Vagina (tissue), 2 donors: ENCODE measurements around the gene CNTN5. TPM values are rescaled to one million over a fixed set of nuclear protein-coding genes. Genes with fewer than 3 reads are reported as not detected.

ENCODE experiments used
- DNase-seq, 2 donors: peaks; one replicate each; pipeline ENCODE4 v3.0.0-alpha.2; 2017; ENCODE audit errors: extremely low spot score in 2 of 2
- H3K27ac ChIP-seq: fragments of 200-600 bp; sonication (generic); one replicate; pipeline ENCODE4 v1.5.1; 2019
- H3K27me3 ChIP-seq: fragments of 200-600 bp; sonication (generic); one replicate; pipeline ENCODE4 v1.5.1; 2019
- H3K36me3 ChIP-seq, 2 donors: fragments of 200-600 bp; sonication (generic); one replicate each; pipeline ENCODE4 v1.5.1; 2017 to 2019
- H3K4me1 ChIP-seq: fragments of 200-600 bp; sonication (generic); one replicate; pipeline ENCODE4 v1.5.1; 2019
- H3K4me3 ChIP-seq, 2 donors: fragments of 200-600 bp; sonication (generic); 1 replicate in 1 of 2; 2 replicates in 1 of 2; pipeline ENCODE4 v1.5.1; 2016 to 2019
- H3K9me3 ChIP-seq: fragments of 200-600 bp; sonication (generic); one replicate; pipeline ENCODE4 v1.5.1; 2019
- POLR2A ChIP-seq, 2 donors: fragments of 450-650 bp; IDR thresholded peaks; one replicate each; pipeline ENCODE4 v1.6.1; 2017; ENCODE audit warnings: antibody characterized with exemption in 2 of 2, mild to moderate bottlenecking in 2 of 2, moderate library complexity in 2 of 2
- POLR2AphosphoS5 ChIP-seq, 2 donors: sonication (generic); formaldehyde crosslinking; IDR thresholded peaks; one replicate each; pipeline ENCODE4 v1.9.0; 2017; ENCODE audit warnings: antibody characterized with exemption in 2 of 2, mild to moderate bottlenecking in 2 of 2, low read depth in 1 of 2; ENCODE audit not compliant: insufficient read depth in 1 of 2
- intact Hi-C: fragments of 100-400 bp; cut with DNase I; formaldehyde crosslinking; loops from one replicate; pipeline ENCODE4 v1.15.1; 2023
- total RNA-seq: library from RNA; depleted of rRNA; stranded (reverse); fragments of >200 nt; gene quantifications from one replicate; pipeline ENCODE4 v1.2.3, GENCODE V29; 2016
- TF ChIP-seq, protein P1 (sequence below), 3 experiments: fragments of 450-650 bp in 2 of 3; fragments of 200-600 bp in 1 of 3; sonication (generic) in 1 of 3; IDR thresholded peaks; one replicate each; pipeline ENCODE4 v1.5.1; 2017 to 2019; ENCODE audit warnings: antibody characterized with exemption in 3 of 3, mild to moderate bottlenecking in 2 of 3, moderate library complexity in 2 of 3

CNTN5 gene
- total RNA-seq, 1 donor from 2014 or later = 0.25 TPM

DNA sequence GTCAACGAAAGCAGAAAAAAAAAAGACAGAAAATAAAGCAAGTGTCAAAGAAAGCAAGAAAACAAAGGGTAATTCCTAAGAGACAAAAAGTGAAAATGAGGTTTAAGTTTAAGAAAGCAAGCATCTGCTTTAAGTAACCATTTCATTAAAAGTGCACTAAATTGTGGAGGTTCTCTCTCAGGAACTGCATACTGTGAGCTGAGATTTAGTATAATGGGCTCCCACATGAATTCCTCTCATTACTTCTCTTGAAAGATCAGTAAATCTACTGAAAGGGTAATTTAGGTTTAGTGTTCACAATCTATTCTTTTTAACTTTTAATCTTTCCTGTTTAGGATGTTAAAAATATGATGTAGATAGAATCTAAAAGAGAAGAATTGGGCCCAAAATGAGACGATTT is 1201.0 kb downstream of the CNTN5 start:
- H3K4me1 ChIP-seq = no peaks in the 10 kb centered on the region
- H3K36me3 ChIP-seq = no peaks in the 10 kb centered on the region
- no peak overlapping the region for H3K4me3 ChIP-seq
- H3K27ac ChIP-seq = no peak overlapping the region
- intact Hi-C loops = loop anchor here (10.0 kb wide), 1 partner anchor 997 kb away; no protein-coding TSS in a partner anchor
- no peaks in the 10 kb centered on the region for H3K27me3 ChIP-seq
- DNase-seq = no peak
- TF ChIP-seq, protein P1, sequence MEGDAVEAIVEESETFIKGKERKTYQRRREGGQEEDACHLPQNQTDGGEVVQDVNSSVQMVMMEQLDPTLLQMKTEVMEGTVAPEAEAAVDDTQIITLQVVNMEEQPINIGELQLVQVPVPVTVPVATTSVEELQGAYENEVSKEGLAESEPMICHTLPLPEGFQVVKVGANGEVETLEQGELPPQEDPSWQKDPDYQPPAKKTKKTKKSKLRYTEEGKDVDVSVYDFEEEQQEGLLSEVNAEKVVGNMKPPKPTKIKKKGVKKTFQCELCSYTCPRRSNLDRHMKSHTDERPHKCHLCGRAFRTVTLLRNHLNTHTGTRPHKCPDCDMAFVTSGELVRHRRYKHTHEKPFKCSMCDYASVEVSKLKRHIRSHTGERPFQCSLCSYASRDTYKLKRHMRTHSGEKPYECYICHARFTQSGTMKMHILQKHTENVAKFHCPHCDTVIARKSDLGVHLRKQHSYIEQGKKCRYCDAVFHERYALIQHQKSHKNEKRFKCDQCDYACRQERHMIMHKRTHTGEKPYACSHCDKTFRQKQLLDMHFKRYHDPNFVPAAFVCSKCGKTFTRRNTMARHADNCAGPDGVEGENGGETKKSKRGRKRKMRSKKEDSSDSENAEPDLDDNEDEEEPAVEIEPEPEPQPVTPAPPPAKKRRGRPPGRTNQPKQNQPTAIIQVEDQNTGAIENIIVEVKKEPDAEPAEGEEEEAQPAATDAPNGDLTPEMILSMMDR (IDR thresholded peaks at IDR 0.05) = no peak
- TF ChIP-seq POLR2AphosphoS5 (IDR thresholded peaks at IDR 0.05; ENCODE audit: insufficient read depth in 1 of 2, low read depth in 1 of 2) (no peak), POLR2A (IDR thresholded peaks at IDR 0.05) (no peak)
- no peaks in the 10 kb centered on the region for H3K9me3 ChIP-seq

DNA sequence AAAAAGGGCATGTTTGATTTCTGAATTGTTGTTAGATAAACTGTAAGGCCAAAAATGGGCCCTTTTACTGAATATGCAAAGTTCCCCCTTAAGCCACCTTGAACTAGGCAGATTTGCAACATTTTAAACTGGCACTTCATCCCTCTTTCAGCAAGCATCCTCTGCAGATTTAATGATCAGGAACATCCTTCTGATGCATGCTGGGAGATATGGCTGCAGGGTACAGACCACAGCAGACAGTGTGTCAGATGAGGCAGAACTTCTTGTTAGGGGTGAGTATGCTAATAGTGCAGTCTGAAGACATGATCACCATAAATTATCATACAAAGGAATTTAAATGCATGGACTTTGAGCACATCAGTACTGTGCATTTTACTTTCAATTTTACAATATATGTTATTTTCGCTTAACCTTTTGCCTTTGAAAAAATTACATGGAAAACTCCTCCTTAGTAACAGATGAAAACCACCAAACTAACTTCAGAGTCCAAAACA is 1203.8 kb downstream of the CNTN5 start:
- DNase-seq = no peak
- TF ChIP-seq POLR2AphosphoS5 (IDR thresholded peaks at IDR 0.05; ENCODE audit: insufficient read depth in 1 of 2, low read depth in 1 of 2) (no peak), POLR2A (IDR thresholded peaks at IDR 0.05) (no peak)
- TF ChIP-seq, protein P1 (IDR thresholded peaks at IDR 0.05) = no peak
- intact Hi-C loops = loop anchor here (10.0 kb wide), 1 partner anchor 1000 kb away; no protein-coding TSS in a partner anchor
- Histone ChIP-seq H3K9me3 (no peaks in the 10 kb centered on the region), H3K4me1 (no peaks in the 10 kb centered on the region), H3K27me3 (no peaks in the 10 kb centered on the region), H3K4me3 (no peak overlapping the region), H3K27ac (no peak overlapping the region), H3K36me3 (no peaks in the 10 kb centered on the region)

- H3K27me3 ChIP-seq = no peaks in the 10 kb centered on the region
- no peak for TF ChIP-seq POLR2AphosphoS5 (IDR thresholded peaks at IDR 0.05; ENCODE audit: insufficient read depth in 1 of 2, low read depth in 1 of 2)
- TF ChIP-seq, protein P1 (IDR thresholded peaks at IDR 0.05) = no peak
- no peak for TF ChIP-seq POLR2A (IDR thresholded peaks at IDR 0.05)
- H3K9me3 ChIP-seq = no peaks in the 10 kb centered on the region
- no peaks in the 10 kb centered on the region for H3K36me3 ChIP-seq
- no peaks in the 10 kb centered on the region for H3K4me1 ChIP-seq
- intact Hi-C loops = loop anchor here (10.0 kb wide), 1 partner anchor 1004 kb away; no protein-coding TSS in a partner anchor
- H3K27ac ChIP-seq = no peak overlapping the region
- H3K4me3 ChIP-seq = no peak overlapping the region
- DNase-seq = no peak
Observed at GRCh38 chr11:100229086-100229485, 1208.3 kb downstream of the CNTN5 start.

DNA sequence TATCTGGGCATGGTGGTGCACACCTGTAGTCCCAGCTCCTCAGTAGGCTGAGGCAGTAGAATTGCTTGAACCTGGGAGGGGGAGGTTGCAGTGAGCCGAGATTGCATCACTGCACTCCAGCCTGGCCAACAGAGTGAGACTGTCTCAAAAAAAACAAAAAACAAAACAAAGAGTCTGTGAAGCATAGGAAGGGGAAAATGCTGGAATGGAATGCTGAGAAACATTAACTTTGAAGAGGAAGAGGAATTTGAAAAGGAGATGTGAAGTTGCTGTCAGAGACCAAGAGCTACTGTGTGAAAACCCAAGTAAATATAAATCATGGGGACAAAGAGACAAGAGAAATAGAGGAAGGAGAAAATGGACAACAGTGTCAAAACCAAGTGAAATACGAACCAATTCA is 1211.3 kb downstream of the CNTN5 start:
- DNase-seq = no peak

GRCh38 chr11:100235085-100235484 is 1214.3 kb downstream of the CNTN5 start:
- H3K9me3 ChIP-seq = no peaks in the 10 kb centered on the region
- H3K27ac ChIP-seq = no peak overlapping the region
- H3K36me3 ChIP-seq = no peaks in the 10 kb centered on the region
- TF ChIP-seq POLR2AphosphoS5 (IDR thresholded peaks at IDR 0.05; ENCODE audit: insufficient read depth in 1 of 2, low read depth in 1 of 2) = no peak
- no peak for TF ChIP-seq POLR2A (IDR thresholded peaks at IDR 0.05)
- TF ChIP-seq, protein P1 (IDR thresholded peaks at IDR 0.05) = no peak
- no peaks in the 10 kb centered on the region for H3K4me1 ChIP-seq
- H3K27me3 ChIP-seq = no peaks in the 10 kb centered on the region
- DNase-seq = no peak
- intact Hi-C loops = no loop called here
- no peak overlapping the region for H3K4me3 ChIP-seq

More for the DNA sequence above, 1211.3 kb downstream of the CNTN5 start:
- no peaks in the 10 kb centered on the region for H3K4me1 ChIP-seq
- H3K27ac ChIP-seq = no peak overlapping the region
- H3K4me3 ChIP-seq = no peak overlapping the region
- TF ChIP-seq, protein P1 (IDR thresholded peaks at IDR 0.05) = no peak
- no peak for TF ChIP-seq POLR2A (IDR thresholded peaks at IDR 0.05)
- no peak for TF ChIP-seq POLR2AphosphoS5 (IDR thresholded peaks at IDR 0.05; ENCODE audit: insufficient read depth in 1 of 2, low read depth in 1 of 2)
- H3K9me3 ChIP-seq = no peaks in the 10 kb centered on the region
- intact Hi-C loops = no loop called here
- no peaks in the 10 kb centered on the region for H3K36me3 ChIP-seq
- no peaks in the 10 kb centered on the region for H3K27me3 ChIP-seq
